ENCODE data around the gene GAB3. TPM values are rescaled to one million over a fixed set of nuclear protein-coding genes. Genes with fewer than 3 reads are reported as not detected.
"Not testable (repeated sequence)": the region's sequence is repeated elsewhere in the genome, so short reads cannot be mapped to it uniquely, and the experiment has no call there.

The GAB3 gene
- total RNA-seq, 1 donor, result 4.2 TPM

- DNase-seq (ENCODE audit: low read depth), result no peak
- TF ChIP-seq, protein P1, sequence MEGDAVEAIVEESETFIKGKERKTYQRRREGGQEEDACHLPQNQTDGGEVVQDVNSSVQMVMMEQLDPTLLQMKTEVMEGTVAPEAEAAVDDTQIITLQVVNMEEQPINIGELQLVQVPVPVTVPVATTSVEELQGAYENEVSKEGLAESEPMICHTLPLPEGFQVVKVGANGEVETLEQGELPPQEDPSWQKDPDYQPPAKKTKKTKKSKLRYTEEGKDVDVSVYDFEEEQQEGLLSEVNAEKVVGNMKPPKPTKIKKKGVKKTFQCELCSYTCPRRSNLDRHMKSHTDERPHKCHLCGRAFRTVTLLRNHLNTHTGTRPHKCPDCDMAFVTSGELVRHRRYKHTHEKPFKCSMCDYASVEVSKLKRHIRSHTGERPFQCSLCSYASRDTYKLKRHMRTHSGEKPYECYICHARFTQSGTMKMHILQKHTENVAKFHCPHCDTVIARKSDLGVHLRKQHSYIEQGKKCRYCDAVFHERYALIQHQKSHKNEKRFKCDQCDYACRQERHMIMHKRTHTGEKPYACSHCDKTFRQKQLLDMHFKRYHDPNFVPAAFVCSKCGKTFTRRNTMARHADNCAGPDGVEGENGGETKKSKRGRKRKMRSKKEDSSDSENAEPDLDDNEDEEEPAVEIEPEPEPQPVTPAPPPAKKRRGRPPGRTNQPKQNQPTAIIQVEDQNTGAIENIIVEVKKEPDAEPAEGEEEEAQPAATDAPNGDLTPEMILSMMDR (IDR thresholded peaks at IDR 0.05; ENCODE audit: insufficient read depth, low read length), result no peak
- H3K4me3 ChIP-seq (ENCODE audit: low read depth, low read length), result no peak overlapping the region
These were observed 96.5 kb downstream of the GAB3 start for GRCh38 chrX:154654372-154654771.

DNA sequence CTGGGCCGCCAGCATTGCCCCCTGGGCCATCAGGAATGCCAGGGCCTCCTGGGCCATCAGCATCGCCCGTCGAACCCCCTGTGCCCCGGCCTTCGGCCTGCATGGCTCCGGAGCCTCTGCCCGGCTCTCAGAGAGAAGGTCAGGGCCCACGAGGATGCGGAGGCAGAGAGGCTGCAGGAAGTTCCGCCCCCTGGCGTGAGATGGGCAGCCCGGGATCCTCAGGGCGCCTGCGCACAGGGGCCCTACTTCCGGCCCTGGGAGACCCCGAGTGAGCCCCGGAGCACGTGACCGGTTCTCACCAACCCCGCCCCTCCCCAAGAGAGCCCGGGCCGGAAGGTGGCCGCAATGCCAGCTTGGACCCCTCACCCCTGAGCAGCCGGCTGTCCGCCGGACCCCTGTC is 97.5 kb downstream of the GAB3 start, which contains the start of gene CTAG2:
TSS of gene CTAG2 (minus strand) at position 167 of the 400 bp plus-strand sequence. CDS start at position 103, 64 bp downstream.
- H3K4me3 ChIP-seq (ENCODE audit: low read depth, low read length), result not testable (repeated sequence)

GRCh38 chrX:154653048-154653401 is 97.9 kb downstream of the GAB3 start:
- H3K4me3 ChIP-seq (ENCODE audit: low read depth, low read length), result no peak overlapping the region
- TF ChIP-seq, protein P1 (IDR thresholded peaks at IDR 0.05; ENCODE audit: insufficient read depth, low read length), result no peak
- no peak for DNase-seq (ENCODE audit: low read depth)

More for the DNA sequence above, 97.5 kb downstream of the GAB3 start, which contains the start of gene CTAG2:
- DNase-seq (ENCODE audit: low read depth), result not testable (repeated sequence)

DNA sequence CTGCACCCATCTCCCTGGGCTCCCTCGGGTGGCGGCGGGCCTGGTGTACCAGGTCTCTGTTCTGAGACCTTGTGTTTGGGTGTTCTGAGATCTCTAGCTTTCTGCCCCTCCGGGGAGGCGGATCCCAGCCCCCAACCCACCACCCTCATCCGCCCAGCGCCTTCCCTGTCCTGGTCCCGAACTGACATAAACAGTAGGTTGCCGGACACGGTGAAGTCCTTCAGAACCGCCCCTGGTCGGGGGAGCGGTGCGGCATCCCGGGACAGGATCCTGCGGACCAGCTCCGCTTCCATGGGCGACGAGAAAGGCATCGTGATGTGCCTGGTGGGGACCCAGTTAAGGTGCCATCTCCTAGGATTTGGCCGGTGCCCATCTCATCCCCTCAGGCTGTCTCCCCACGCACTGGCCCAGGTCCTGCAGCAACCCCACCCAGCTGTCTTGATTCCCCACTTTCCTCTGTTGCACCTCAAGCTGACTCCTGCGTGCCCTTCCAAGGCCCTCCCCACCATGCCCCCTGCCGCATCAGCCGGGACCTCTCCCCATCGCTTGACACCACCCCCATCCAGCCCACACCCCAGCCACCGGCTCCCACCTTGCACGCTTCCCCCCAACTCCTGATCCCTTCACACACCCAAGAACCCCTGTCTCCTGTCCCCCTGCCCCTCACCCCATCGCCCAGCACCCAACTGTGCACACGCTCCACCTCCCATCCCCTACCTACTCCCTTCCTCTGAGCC is 98.4 kb downstream of the GAB3 start:
- TF ChIP-seq, protein P1 (IDR thresholded peaks at IDR 0.05; ENCODE audit: insufficient read depth, low read length), result no peak
- no peak overlapping the region for H3K4me3 ChIP-seq (ENCODE audit: low read depth, low read length)
- no peak for DNase-seq (ENCODE audit: low read depth)

DNA sequence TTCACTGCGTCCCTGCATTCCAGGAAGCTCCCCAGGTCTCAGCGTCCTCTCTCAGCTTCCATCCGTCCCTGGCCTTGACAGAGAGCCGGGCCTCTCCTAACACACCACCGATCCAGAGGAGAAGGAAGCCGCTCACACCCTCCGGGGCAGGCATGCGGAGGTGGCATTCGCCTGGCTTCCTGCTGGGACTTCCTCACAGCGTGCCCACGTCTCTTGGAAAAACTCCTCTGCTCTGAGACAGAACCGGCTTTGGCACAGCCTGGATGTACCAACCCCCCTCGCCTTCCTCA is 100.7 kb downstream of the GAB3 start:
- TF ChIP-seq, protein P1 (IDR thresholded peaks at IDR 0.05; ENCODE audit: insufficient read depth, low read length), result no peak
- no peak overlapping the region for H3K4me3 ChIP-seq (ENCODE audit: low read depth, low read length)
- no peak for DNase-seq (ENCODE audit: low read depth)

DNA sequence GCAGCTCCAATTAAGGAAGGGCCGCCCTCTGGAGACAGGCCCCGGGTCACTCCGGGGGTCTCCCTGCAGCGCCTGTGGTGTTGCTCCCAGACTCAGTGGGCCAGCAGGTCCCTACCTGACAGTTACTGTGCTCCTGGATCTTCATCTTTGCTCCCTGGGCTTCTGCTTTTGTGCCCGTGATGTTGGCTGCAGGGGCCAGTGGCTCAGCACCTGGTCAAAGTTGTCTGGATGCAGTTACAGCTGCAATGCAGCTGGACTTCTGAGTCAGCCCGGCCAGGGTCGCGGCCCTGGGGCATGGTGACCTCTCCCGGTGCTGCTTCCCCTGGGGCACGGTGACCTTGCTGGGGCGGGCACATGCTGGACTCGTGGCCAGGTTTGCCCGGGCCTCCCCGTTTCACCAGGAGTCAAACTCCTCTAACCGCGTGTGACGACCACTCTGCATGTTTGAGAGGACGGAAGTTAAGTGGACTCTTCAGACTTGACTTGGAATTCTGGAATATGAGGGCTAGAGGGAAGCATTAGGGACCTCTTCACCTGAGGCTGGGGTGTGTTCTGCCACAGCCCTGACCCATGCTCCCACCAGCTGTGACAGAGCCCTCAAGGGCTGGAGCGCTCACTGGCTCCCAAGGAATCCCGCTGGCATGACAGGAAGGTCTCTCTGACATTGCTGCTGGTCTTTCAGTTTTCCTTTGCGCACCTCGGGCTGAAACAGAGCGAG is 101.2 kb downstream of the GAB3 start:
- H3K4me3 ChIP-seq (ENCODE audit: low read depth, low read length), result no peak overlapping the region
- TF ChIP-seq, protein P1 (IDR thresholded peaks at IDR 0.05; ENCODE audit: insufficient read depth, low read length), result no peak
- DNase-seq (ENCODE audit: low read depth), result no peak

DNA sequence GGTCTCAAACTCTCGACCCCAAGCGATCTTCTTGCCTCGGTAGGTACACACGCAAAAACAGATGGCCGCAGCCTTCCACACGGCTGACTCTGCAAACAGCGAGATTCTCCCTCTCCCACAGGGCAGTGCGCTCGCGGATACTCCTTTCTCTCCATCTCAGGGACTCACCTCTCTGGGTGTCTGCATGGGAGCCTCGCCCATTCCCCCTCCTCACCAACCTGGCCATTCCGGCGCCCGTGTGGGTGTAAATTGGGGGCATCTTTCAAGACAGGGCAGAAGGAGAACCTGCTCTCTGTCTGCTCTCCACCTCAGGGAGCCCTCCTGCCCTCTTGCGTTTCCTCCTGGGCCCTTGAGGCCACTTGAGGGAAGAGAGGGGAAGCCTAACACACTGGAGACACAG is 101.9 kb downstream of the GAB3 start:
- no peak overlapping the region for H3K4me3 ChIP-seq (ENCODE audit: low read depth, low read length)
- no peak for DNase-seq (ENCODE audit: low read depth)
- TF ChIP-seq, protein P1 (IDR thresholded peaks at IDR 0.05; ENCODE audit: insufficient read depth, low read length), result no peak

- not testable (repeated sequence) for H3K4me3 ChIP-seq (ENCODE audit: low read depth, low read length); DNase-seq (ENCODE audit: low read depth)
These were observed 105.0 kb downstream of the GAB3 start for GRCh38 chrX:154645745-154646378.

DNA sequence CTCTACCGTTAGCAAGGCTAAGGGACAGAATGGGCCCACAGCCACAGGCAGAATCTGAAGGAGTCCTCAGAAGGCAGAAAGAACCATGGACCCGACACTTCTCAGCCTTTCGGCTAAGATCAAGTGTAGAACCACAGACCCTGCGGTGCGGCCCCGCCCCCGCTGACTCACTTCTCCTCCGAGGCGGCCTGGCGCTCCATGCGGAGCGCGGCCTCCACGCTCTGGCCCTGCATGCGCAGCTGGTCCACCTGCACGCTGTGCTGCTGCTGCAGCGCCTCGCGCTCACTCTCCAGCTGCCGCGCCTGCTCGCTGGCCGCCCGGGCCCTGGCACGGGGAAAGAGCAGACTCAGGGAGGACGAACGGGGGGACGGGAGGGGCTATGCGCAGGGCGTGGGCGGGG is 107.2 kb downstream of the GAB3 start:
- H3K4me3 ChIP-seq (ENCODE audit: low read depth, low read length); DNase-seq (ENCODE audit: low read depth): not testable (repeated sequence)

DNA sequence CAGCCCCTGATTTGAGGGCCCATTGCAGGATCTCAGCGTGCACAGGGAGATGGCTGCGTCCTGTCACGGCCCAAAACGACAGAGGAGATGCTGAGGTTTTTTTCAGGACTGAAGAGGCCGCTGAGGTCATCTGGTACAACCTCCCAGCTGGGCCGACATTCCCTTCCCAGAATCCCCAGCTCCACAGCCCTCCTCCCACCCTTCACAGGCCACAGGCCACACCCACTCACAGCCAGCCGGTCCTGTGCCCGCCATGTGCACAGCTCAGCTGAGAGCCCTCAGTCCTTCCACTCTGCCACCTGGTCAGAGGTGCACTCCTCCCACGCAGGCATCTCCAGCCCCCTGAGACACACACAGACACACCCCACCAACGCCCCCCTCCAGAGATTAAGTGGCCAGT is 109.1 kb downstream of the GAB3 start:
- not testable (repeated sequence) for H3K4me3 ChIP-seq (ENCODE audit: low read depth, low read length); DNase-seq (ENCODE audit: low read depth)

GRCh38 chrX:154633661-154634060 is 117.2 kb downstream of the GAB3 start:
- H3K4me3 ChIP-seq (ENCODE audit: low read depth, low read length), result not testable (repeated sequence)

More at GRCh38 chrX:154633661-154634060, 117.2 kb downstream of the GAB3 start:
- not testable (repeated sequence) for DNase-seq (ENCODE audit: low read depth)
